HuH-7.5 (cell line): ENCODE measurements around the gene PHC2.
"Not testable (repeated sequence)": the region's sequence is repeated elsewhere in the genome, so short reads cannot be mapped to it uniquely, and the experiment has no call there.

Experiments
- DNase-seq: peaks from one replicate; pipeline ENCODE4 v3.0.0; 2011; ENCODE audit warnings: low spot score

The PHC2 gene

GRCh38 chr1:33314416-33314815 lies 116.5 kb downstream of the PHC2 start:
- DNase-seq = no peak

DNA sequence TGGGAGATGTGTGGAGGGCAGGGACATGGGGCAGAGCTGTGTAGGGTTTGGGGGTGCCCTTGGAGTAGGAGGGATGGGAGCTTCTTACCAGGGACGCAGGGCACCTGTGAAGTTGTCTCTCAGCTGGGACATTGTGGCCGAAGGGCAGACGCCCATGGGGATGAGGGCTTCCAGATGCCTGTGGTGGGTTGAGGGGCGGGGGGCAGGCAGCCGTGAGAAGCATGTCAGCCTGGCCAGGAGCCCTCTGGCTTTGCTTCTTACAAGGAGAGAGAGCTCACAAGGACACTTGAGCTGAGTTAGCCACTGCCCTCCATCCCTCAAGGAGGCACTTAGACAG lies 118.5 kb downstream of the PHC2 start:
- no peak for DNase-seq

GRCh38 chr1:33311706-33312412 lies 119.0 kb downstream of the PHC2 start:
- no peak for DNase-seq

DNA sequence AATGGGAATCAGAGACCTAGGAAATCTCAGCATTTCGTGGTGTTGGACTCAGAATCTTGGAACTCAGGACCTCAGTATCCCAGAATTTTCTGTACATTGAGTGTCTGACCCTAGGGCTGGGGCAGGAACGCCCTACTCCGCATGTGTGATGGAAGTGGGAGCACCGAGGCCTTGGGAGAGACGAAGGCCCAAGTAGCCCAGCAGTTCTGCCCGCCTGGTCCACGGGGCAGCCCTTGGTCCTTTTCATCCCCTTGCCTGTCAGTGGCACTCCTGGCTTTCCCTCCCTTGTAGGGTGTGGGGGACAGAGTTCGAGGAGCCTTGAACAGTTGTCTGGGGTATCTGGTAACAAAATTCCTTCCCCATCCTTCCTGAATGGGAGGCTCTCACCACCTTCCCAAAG lies 120.2 kb downstream of the PHC2 start:
- no peak for DNase-seq

GRCh38 chr1:33309351-33309750 lies 121.5 kb downstream of the PHC2 start:
- not testable (repeated sequence) for DNase-seq

GRCh38 chr1:33307494-33307864 lies 123.4 kb downstream of the PHC2 start:
- no peak for DNase-seq

GRCh38 chr1:33306653-33307493 lies 124.0 kb downstream of the PHC2 start:
- no peak for DNase-seq

DNA sequence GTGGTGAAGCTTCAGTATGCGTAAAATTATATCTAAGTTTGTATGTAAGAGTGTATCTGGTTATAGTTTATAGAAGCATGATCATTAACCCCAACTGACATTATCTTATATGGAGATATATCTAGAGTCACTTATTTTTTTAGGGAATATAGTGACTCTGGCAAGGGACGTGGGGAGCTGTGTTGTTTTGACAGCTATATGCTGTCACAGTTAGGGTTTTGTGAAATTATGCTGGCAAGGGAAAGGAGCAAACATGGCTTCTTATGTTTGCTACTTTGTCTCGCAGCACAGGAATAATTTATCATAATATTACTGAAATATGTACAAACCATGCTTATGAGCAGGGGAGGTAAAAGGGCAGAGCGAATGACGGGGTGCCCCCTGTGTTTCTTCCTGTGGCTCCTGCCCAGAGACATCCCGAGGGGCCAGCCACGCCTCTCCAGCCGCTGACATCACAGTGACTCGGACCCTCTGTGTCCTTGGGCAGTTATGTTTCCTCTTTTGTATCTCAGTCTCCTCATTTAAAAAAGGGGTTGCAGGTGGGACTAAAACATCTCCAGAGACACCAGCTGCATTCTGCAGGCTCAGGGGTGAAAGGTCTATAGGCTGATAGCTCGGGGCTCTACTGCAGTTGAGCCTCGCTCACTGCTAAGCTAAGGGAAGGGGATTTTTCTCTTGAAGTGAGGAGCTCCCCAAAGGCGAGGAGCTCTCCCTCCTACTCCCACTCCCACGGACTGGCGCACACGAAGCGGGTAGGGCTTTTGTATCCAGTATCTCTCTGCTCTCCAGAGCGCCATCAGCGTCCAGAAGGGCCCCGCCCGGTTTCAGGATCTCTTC lies 124.9 kb downstream of the PHC2 start:
- DNase-seq = no peak

DNA sequence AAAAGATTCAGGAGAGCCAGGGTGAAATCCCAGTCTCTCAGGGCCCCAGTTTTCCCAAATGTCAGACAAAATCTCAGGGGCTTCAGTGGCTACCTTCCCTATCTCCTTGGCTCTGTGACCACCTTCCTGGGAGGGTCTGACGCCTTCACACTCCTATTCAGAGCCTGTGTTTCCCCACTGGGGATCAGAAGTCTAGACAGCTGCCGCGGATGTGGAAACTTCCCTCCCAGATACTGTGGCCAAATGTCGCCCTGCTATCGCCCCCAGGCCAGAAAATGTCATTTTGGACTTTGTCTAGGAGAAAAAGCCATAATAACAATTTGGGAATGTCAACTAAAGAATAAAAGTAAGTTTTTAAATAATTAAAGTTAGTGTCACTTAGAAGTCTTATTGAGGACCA lies 125.9 kb downstream of the PHC2 start:
- no peak for DNase-seq

GRCh38 chr1:33302325-33302724 lies 128.6 kb downstream of the PHC2 start:
- no peak for DNase-seq

DNA sequence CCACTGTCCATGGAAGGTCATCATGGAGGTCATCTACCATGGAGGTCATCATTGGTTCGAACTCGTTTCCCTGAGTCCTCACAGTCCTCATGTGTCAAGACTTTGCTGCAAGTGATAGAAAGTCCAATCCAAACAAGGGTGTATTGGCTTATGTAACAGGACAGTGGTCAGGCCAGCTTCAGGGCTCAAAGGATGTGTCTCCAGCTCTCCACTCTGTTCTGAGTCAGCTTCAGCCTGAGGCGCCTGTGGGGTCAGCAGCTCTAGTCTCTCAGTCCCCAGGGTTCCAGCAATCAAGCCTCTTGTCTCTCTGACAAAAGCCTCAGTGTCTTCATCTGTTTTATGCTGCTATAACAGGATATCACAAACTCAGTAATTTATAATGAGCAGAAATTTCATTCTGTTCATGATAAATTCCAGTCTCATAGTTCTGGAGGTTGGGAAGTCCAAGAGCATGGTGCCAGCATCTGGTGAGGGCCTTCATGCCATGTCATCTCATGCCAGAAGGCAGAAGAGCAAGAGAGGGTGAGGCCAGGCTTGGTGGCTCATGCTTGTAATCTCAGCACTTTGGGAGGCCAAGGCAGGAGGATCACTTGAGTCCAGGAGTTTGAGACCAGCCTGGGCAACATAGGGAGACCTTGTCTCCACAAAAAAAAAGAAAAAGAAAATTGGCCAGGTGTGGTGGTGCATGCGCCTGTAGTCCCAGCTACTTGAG lies 129.5 kb downstream of the PHC2 start:
- DNase-seq = no peak

- no peak for DNase-seq
Measured at GRCh38 chr1:33300673-33301072, 130.2 kb downstream of the PHC2 start.

- no peak for DNase-seq
Measured at GRCh38 chr1:33299461-33300155, 131.3 kb downstream of the PHC2 start.

DNA sequence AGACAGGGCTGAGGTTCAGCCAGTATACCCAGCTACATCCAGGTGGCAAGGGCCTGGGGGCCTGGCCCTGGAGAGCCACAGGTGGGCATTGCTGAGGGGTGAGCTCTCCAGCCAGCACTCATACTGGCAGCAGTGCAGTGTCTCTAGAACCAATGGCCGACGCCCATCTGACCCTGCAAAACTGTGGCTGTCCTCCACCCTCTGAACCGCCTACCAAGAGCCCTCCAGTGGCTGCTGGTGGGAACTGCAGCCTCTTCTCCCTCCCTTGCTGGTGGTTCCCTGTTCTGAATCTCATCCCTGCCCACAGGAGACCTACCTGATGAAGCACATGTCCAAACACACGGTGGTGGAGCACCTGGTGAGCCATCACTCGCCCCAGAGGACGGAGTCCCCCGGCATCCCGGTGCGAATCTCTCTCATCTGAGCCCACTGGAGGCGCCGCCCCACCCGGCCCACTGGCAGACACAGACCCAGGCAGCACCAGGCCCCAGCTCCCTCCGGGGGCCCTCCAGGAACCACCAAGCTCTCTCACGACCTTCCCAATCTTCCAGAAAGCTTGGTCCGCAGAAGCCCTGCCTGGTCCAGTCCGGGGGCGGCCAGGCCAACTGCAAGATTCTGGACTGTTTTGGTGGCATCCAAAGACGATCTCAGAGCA lies 132.1 kb downstream of the PHC2 start:
- DNase-seq = peak; percentile 85

DNA sequence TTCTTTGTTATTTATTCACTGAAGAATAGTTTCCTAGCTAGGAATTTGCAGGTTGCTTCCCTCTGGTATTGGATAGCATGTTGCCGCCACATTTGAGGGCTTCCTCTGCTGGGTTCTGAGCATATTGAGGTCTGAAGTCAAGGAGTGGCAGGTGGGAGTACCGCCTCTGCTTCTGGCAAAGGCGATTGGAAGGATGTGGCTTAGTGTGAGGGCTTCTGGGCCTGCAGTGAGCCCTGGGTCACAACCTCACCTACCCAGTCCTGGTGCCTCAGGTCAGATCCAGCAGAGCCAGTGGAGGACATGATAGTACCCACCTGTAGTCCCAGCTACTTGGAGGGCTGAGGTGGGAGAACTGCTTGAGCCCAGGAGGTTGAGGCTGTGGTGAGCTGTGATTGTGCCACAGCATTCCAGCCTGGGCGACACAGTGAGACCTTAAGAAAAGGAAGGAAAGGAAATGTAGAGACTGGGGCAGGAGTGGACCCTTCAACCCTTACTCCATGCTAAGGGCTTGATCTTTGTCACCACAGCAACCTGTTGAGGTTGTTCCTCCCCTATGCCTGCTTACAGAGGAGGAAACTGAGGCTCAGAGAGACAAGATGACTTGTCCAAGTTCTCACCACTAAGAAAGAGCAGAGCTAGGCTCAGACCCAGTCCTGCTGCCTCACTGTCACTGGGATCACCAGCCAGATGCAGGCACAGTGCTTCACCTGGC lies 132.8 kb downstream of the PHC2 start:
- DNase-seq = no peak

DNA sequence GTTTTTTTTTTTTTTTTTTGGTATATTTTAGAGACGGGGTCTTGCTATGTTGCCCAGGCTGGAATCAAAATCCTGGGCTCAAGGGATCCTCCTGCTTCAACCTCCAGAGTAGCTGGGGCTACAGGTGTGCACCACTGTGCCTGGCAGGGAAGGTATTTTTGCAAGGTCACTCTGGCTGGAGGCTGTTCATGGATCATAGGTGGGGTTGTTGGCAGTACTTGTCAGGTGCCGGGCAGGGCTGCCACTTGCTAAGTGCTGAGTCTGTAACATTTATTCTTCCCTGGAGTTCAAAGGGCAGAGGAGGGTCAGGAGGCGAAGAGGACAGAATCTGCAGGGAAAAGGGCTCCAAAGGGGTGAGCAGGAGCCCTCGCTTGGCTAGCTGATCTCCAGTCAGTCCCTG lies 134.1 kb downstream of the PHC2 start:
- no peak for DNase-seq

DNA sequence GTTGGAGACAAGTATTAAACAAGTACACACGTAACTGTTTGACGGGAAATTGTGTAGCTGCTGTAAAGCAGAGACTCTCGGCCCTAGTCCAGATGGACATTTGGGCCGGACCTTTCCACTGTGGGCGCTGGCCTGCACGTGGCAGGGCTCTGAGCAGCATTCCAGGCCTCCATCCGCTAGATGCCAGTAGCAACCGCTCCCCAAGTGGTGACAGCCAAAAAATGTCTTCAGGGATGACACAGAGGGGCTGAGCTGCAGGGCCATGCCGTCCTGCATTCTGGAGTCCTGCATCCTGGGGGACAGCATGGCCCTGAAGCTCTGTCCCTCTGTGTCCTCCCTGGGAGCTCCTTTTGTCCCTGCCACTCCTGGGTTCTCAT lies 134.8 kb downstream of the PHC2 start:
- no peak for DNase-seq

DNA sequence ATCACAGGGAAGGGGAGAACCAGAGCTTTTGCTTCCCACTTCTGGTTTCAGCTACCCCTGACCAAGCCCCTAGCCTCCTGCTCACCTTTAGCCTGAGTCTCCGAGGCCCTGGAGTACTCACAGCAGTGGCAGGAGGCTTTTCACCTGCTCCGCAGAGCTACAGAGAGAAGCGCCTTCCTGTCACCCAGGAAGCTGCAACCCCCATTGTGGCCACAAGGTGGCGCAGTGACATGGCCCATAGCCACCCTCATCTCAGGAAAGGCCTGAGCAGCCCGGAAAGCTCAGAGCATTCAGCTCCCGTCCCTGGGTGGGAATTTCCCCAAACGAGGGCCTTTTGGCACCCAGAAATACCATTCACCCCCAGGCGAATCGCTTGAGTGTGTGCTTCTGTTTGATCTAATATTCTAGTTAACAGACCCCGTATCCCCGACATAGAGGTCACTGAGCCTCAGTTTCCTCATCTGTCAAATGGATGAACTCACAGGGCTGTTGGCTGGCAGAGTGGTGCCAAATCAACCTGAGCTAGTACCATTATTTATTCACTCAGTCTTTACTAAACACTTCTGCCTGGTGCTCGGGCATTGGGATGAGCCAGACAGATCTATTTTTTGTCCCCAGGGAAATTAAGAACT lies 135.3 kb downstream of the PHC2 start:
- peak; percentile 87 for DNase-seq

GRCh38 chr1:33295023-33295422 lies 135.9 kb downstream of the PHC2 start:
- no peak for DNase-seq
